ENCODE data around the gene TEX11.
"Not testable (repeated sequence)": the region's sequence is repeated elsewhere in the genome, so short reads cannot be mapped to it uniquely, and the experiment has no call there.

The TEX11 gene

GRCh38 chrX:70613295-70613694, 295.2 kb downstream of the TEX11 start:
- no peak overlapping the region for H3K4me3 ChIP-seq (ENCODE audit: control insufficient read depth, low read depth, low read length)
- TF ChIP-seq CTCF (IDR thresholded peaks at IDR 0.05; ENCODE audit: control insufficient read depth, insufficient read depth, low read depth, low read length, missing control alignments) = no peak
- DNase-seq (ENCODE audit: low read depth) = no peak

- no peak for TF ChIP-seq CTCF (IDR thresholded peaks at IDR 0.05; ENCODE audit: control insufficient read depth, insufficient read depth, low read depth, low read length, missing control alignments)
- no peak overlapping the region for H3K4me3 ChIP-seq (ENCODE audit: control insufficient read depth, low read depth, low read length)
- DNase-seq (ENCODE audit: low read depth) = no peak
Observed at GRCh38 chrX:70605352-70605751, 303.2 kb downstream of the TEX11 start.

DNA sequence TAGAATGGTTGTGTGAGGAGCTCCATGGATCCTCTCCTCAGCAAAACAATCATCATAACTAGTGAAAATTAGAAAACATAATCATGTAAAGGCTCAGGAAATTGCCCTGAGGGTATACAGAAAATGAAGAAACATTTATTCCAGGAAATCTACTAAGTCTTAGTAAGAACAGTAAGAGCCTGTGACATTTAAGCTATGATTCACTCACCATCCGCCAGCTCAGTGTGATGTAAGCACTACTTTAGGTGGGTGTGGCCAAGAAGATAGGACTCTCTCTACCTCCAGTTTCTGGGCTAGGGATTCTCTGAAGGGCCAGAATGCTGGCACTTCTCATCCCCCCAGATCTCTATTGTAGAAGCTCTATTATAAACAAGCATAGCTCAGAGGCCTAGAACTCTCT, 316.4 kb downstream of the TEX11 start:
- H3K4me3 ChIP-seq (ENCODE audit: control insufficient read depth, low read depth, low read length) = no peak overlapping the region
- TF ChIP-seq CTCF (IDR thresholded peaks at IDR 0.05; ENCODE audit: control insufficient read depth, insufficient read depth, low read depth, low read length, missing control alignments) = no peak
- peak; percentile 27 for DNase-seq (ENCODE audit: low read depth)

DNA sequence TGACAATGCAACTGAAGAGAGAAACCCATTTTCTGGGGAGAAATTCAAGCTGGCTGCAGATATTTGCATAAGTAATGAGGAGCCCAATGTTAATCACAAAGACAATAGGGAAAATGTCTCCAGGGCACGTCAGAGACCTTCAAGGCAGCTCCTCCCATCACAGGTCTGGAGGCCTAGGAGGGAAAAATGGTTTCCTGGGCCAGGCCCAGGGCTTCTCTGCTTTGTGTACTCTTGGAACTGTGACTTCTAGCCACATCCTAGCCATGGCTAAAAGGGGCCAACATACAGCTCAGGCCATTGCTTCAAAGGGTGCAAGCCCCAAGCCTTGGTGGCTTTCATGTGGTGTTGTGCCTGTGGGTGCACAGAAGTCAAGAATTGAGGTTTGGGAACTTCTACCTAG, 321.4 kb downstream of the TEX11 start:
- not testable (repeated sequence) for DNase-seq (ENCODE audit: low read depth); H3K4me3 ChIP-seq (ENCODE audit: control insufficient read depth, low read depth, low read length)

DNA sequence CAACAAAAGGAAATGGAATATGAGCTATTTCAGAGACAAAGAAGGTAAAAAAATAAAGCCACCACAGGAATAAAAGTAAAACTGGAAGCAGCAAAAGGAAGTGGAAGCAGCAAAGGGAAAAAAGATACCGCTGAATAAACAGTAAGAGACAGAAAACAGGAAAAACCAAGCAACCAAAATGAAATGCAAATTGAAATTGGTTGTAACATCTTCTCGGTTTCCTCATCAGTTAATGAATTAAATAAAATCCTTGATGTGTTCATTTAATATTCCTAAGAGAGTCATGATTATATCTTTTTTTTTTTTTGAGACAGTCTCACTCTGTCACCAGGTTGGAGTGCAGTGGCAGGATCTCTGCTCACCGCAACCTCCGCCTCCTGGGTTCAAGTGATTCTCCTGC, 331.1 kb downstream of the TEX11 start:
- no peak for DNase-seq (ENCODE audit: low read depth)
- H3K4me3 ChIP-seq (ENCODE audit: control insufficient read depth, low read depth, low read length) = no peak overlapping the region
- TF ChIP-seq CTCF (IDR thresholded peaks at IDR 0.05; ENCODE audit: control insufficient read depth, insufficient read depth, low read depth, low read length, missing control alignments) = no peak

- not testable (repeated sequence) for H3K4me3 ChIP-seq (ENCODE audit: control insufficient read depth, low read depth, low read length); DNase-seq (ENCODE audit: low read depth)
Observed at GRCh38 chrX:70569922-70570576, 338.5 kb downstream of the TEX11 start.

DNA sequence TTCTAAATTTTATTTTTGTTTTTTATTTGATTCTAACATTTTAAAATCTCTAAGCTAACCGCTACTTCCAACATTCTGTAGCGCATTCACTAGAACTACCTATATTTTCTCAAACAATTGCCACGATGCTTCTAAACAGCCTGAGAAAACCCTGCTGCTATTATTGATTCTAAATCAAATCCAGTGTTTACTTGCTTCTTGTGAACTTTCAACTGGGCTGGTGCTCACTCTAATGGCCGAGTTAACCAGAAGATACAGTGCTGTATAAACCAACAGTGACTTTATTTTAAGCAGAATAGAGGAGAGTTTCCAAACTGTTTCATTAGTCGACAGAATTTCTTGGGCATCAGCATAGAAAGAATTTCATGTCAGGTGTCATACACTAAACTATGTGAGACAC, 353.6 kb downstream of the TEX11 start:
- DNase-seq (ENCODE audit: low read depth) = no peak
- H3K4me3 ChIP-seq (ENCODE audit: control insufficient read depth, low read depth, low read length) = no peak overlapping the region
- no peak for TF ChIP-seq CTCF (IDR thresholded peaks at IDR 0.05; ENCODE audit: control insufficient read depth, insufficient read depth, low read depth, low read length, missing control alignments)

DNA sequence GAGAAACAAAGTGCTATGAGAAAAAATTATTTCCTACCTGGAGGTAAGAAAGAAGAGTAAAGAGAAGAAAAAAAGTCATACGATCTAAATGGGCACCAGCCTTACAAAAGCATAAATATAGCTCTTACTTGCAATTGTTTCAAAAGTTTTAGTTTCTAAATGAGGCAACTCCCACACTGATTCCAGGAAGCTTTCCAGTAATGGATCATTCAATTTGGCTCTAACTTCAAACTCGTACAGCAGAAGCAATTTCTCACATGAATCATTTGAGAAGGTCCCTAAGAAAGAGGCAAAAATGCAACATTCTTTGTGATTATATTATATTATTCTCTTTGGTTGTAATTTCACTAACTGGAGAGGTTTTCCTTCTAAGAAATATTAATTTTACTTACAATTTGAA, 354.0 kb downstream of the TEX11 start:
- DNase-seq (ENCODE audit: low read depth) = no peak
- no peak for TF ChIP-seq CTCF (IDR thresholded peaks at IDR 0.05; ENCODE audit: control insufficient read depth, insufficient read depth, low read depth, low read length, missing control alignments)
- H3K4me3 ChIP-seq (ENCODE audit: control insufficient read depth, low read depth, low read length) = no peak overlapping the region

Data from AG09309 (cell line).